Neuronal stem cell (in vitro differentiated cells): ENCODE results near the gene BCL2.

Experiments
- DNase-seq: peaks from one replicate; pipeline ENCODE4 v3.0.0-alpha.2; 2013; ENCODE audit warnings: low spot score
- H2AFZ ChIP-seq: one replicate; pipeline ENCODE4 v1.6.1; 2013; ENCODE audit warnings: mild to moderate bottlenecking, low read length, inconsistent platforms
- H2AK5ac ChIP-seq: 2 replicates; pipeline ENCODE4 v1.6.1; 2013; ENCODE audit warnings: low read depth, mild to moderate bottlenecking, inconsistent platforms, low read length, moderate library complexity, mixed read lengths
- H2BK120ac ChIP-seq: 2 replicates; pipeline ENCODE4 v1.6.1; 2013; ENCODE audit warnings: low read depth, mild to moderate bottlenecking, inconsistent platforms, low read length, moderate library complexity, mixed read lengths
- H2BK12ac ChIP-seq: one replicate; pipeline ENCODE4 v1.6.1; 2013; ENCODE audit warnings: low read length, inconsistent platforms
- H2BK15ac ChIP-seq: 2 replicates; pipeline ENCODE4 v1.6.1; 2013; ENCODE audit warnings: mild to moderate bottlenecking, low read length, inconsistent platforms, mixed read lengths
- H2BK5ac ChIP-seq: one replicate; pipeline ENCODE4 v1.6.1; 2013; ENCODE audit warnings: inconsistent platforms, mild to moderate bottlenecking, low read length, moderate library complexity
- H3K14ac ChIP-seq: one replicate; pipeline ENCODE4 v1.6.1; 2013; ENCODE audit warnings: low read length, inconsistent platforms
- H3K18ac ChIP-seq: 2 replicates; pipeline ENCODE4 v1.6.1; 2013; ENCODE audit warnings: low read length, inconsistent platforms
- H3K23ac ChIP-seq: 2 replicates; pipeline ENCODE4 v1.6.1; 2013; ENCODE audit warnings: low read depth, mild to moderate bottlenecking, mixed read lengths, low read length, inconsistent platforms; ENCODE audit not compliant: poor library complexity
- H3K27ac ChIP-seq: replicated peaks from 3 replicates; pipeline ENCODE4 v1.5.1; 2013; ENCODE audit warnings: low read length, inconsistent platforms
- H3K27me3 ChIP-seq, 3 experiments: 2 replicates each; pipeline ENCODE4 v1.6.1; 2013; ENCODE audit warnings: low read length in 3 of 3, mild to moderate bottlenecking in 2 of 3, inconsistent platforms in 1 of 3, low read depth in 1 of 3, mixed read lengths in 1 of 3, moderate library complexity in 1 of 3; ENCODE audit not compliant: control insufficient read depth in 3 of 3, insufficient read depth in 3 of 3
- H3K36me3 ChIP-seq, 2 donors: replicated peaks in 1 of 2; 2 replicates each; pipeline ENCODE4 v1.6.1; 2013; ENCODE audit warnings: low read length in 2 of 2; ENCODE audit not compliant: control insufficient read depth in 2 of 2, insufficient read depth in 2 of 2
- H3K4ac ChIP-seq: 2 replicates; pipeline ENCODE4 v1.6.1; 2013; ENCODE audit warnings: inconsistent platforms, mild to moderate bottlenecking, low read length, moderate library complexity
- H3K4me1 ChIP-seq, 2 donors: 1 replicate in 1 of 2; 2 replicates in 1 of 2; pipeline ENCODE4 v1.6.1; 2013; ENCODE audit warnings: low read length in 2 of 2, low read depth in 1 of 2; ENCODE audit not compliant: control insufficient read depth in 2 of 2, insufficient read depth in 1 of 2
- H3K4me2 ChIP-seq: one replicate; pipeline ENCODE4 v1.6.1; 2013; ENCODE audit warnings: mild to moderate bottlenecking, low read length, inconsistent platforms; ENCODE audit not compliant: insufficient read depth, poor library complexity, severe bottlenecking
- H3K4me3 ChIP-seq, 2 donors: 2 replicates each; pipeline ENCODE4 v1.5.1; 2013; ENCODE audit warnings: low read length in 2 of 2, mild to moderate bottlenecking in 2 of 2, inconsistent platforms in 1 of 2, moderate library complexity in 1 of 2
- H3K79me1 ChIP-seq: one replicate; pipeline ENCODE4 v1.6.1; 2013; ENCODE audit warnings: low read depth, mild to moderate bottlenecking, inconsistent platforms, low read length, moderate library complexity
- H3K9ac ChIP-seq: one replicate; pipeline ENCODE4 v1.6.1; 2013; ENCODE audit warnings: mild to moderate bottlenecking, low read depth, low read length, inconsistent platforms; ENCODE audit not compliant: poor library complexity
- H3K9me3 ChIP-seq, 2 donors: replicated peaks in 1 of 2; 2 replicates each; pipeline versions ENCODE3 to v1.6.1; 2013; ENCODE audit warnings: low read length in 2 of 2, mild to moderate bottlenecking in 2 of 2, inconsistent platforms in 1 of 2, low read depth in 1 of 2, mixed read lengths in 1 of 2, moderate library complexity in 1 of 2; ENCODE audit not compliant: control insufficient read depth in 2 of 2, insufficient read depth in 1 of 2
- H4K8ac ChIP-seq: one replicate; pipeline ENCODE4 v1.6.1; 2013; ENCODE audit warnings: low read depth, mild to moderate bottlenecking, inconsistent platforms, low read length, moderate library complexity
- H4K91ac ChIP-seq: one replicate; pipeline ENCODE4 v1.6.1; 2013; ENCODE audit warnings: low read length, low read depth, mild to moderate bottlenecking, inconsistent platforms; ENCODE audit not compliant: poor library complexity
- WGBS, 2 donors: extraction: QIAGEN DNeasy Blood & Tissue Kit; methylation state at CpG; one replicate each; pipeline ENCODE4 v1.1.7; 2013; ENCODE audit warnings: missing lambda C conversion rate in 2 of 2, mixed read lengths in 1 of 2; ENCODE audit not compliant: insufficient read length in 2 of 2, insufficient replicate concordance in 1 of 2; ENCODE audit errors: extremely low coverage in 2 of 2; 5-methylcytosine and 5-hydroxymethylcytosine counted together

Gene BCL2

GRCh38 chr18:63257453-63257852 is 62.1 kb downstream of the BCL2 start:
- no peak overlapping the region for H2BK120ac ChIP-seq
- no peak overlapping the region for H3K18ac ChIP-seq
- no peak overlapping the region for H4K8ac ChIP-seq
- no peak overlapping the region for H3K14ac ChIP-seq
- no peak overlapping the region for H2BK12ac ChIP-seq
- H2BK5ac ChIP-seq = no peak overlapping the region
- no peak overlapping the region for H2AFZ ChIP-seq
- H3K4me3 ChIP-seq = no peak overlapping the region
- H3K79me1 ChIP-seq = no peaks in the 10 kb centered on the region
- no CpG with 5 or more reads among the region's 5 CpGs for WGBS, 2 donors
- no peak overlapping the region for H3K23ac ChIP-seq
- H2AK5ac ChIP-seq = no peak overlapping the region
- no peaks in the 10 kb centered on the region for H3K27me3 ChIP-seq
- no peak overlapping the region for H3K4ac ChIP-seq
- no peak overlapping the region for H4K91ac ChIP-seq
- no peak overlapping the region for H2BK15ac ChIP-seq
- H3K27ac ChIP-seq = no peak overlapping the region
- peaks cover 0 to 7% of the 10 kb centered on the region in 2 donors for H3K4me1 ChIP-seq
- peaks cover 2 to 4% of the 10 kb centered on the region in 2 donors for H3K9me3 ChIP-seq
- DNase-seq = no peak
- H3K36me3 ChIP-seq = no peaks in the 10 kb centered on the region
- no peak overlapping the region for H3K4me2 ChIP-seq
- no peak overlapping the region for H3K9ac ChIP-seq

- Histone ChIP-seq H3K4me1 (peaks cover 0 to 6% of the 10 kb centered on the region in 2 donors), H4K8ac (no peak overlapping the region), H2AK5ac (no peak overlapping the region), H3K36me3 (no peaks in the 10 kb centered on the region), H3K23ac (no peak overlapping the region), H2BK15ac (no peak overlapping the region), H3K4ac (no peak overlapping the region), H3K18ac (no peak overlapping the region), H3K9ac (no peak overlapping the region), H3K14ac (no peak overlapping the region), H2BK5ac (no peak overlapping the region), H3K9me3 (peaks cover 0 to 2% of the 10 kb centered on the region in 2 donors), H3K79me1 (no peaks in the 10 kb centered on the region), H4K91ac (no peak overlapping the region), H2AFZ (no peak overlapping the region), H2BK120ac (no peak overlapping the region), H2BK12ac (no peak overlapping the region), H3K27ac (no peak overlapping the region), H3K4me3 (no peak overlapping the region), H3K27me3 (no peaks in the 10 kb centered on the region), H3K4me2 (no peak overlapping the region)
- no peak for DNase-seq
- no CpG with 5 or more reads among the region's 3 CpGs for WGBS, 2 donors
Measured at GRCh38 chr18:63255435-63255834, 64.1 kb downstream of the BCL2 start.

GRCh38 chr18:63254716-63255399 is 64.7 kb downstream of the BCL2 start:
- Histone ChIP-seq H2BK120ac (no peak overlapping the region), H3K9me3 (peaks cover 0 to 2% of the 10 kb centered on the region in 2 donors), H3K36me3 (no peaks in the 10 kb centered on the region), H2BK12ac (no peak overlapping the region), H3K4me2 (no peak overlapping the region), H2AFZ (no peak overlapping the region), H3K4ac (no peak overlapping the region), H3K27me3 (no peaks in the 10 kb centered on the region), H4K8ac (no peak overlapping the region), H3K23ac (no peak overlapping the region), H3K4me1 (peaks cover 0 to 4% of the 10 kb centered on the region in 2 donors), H2BK15ac (no peak overlapping the region), H3K14ac (no peak overlapping the region), H3K9ac (no peak overlapping the region), H3K4me3 (no peak overlapping the region), H3K27ac (no peak overlapping the region), H3K18ac (no peak overlapping the region), H2AK5ac (no peak overlapping the region), H4K91ac (no peak overlapping the region), H2BK5ac (no peak overlapping the region), H3K79me1 (no peaks in the 10 kb centered on the region)
- DNase-seq = no peak
- no CpG with 5 or more reads among the region's 4 CpGs for WGBS, 2 donors

- H3K14ac ChIP-seq = no peak overlapping the region
- H3K27me3 ChIP-seq = no peaks in the 10 kb centered on the region
- H3K4ac ChIP-seq = no peak overlapping the region
- no peak overlapping the region for H3K18ac ChIP-seq
- H2BK120ac ChIP-seq = no peak overlapping the region
- no peak overlapping the region for H4K8ac ChIP-seq
- no peak overlapping the region for H3K4me2 ChIP-seq
- no peak overlapping the region for H2BK15ac ChIP-seq
- no peak overlapping the region for H3K27ac ChIP-seq
- H3K9ac ChIP-seq = no peak overlapping the region
- no peak overlapping the region for H2BK12ac ChIP-seq
- DNase-seq = no peak
- H2AK5ac ChIP-seq = no peak overlapping the region
- no peaks in the 10 kb centered on the region for H3K36me3 ChIP-seq
- peaks cover 0 to 2% of the 10 kb centered on the region in 2 donors for H3K9me3 ChIP-seq
- no peak overlapping the region for H2AFZ ChIP-seq
- H2BK5ac ChIP-seq = no peak overlapping the region
- H3K4me3 ChIP-seq = no peak overlapping the region
- WGBS, 2 donors = no CpG with 5 or more reads among the region's 10 CpGs
- H3K4me1 ChIP-seq = no peaks in the 10 kb centered on the region
- H3K79me1 ChIP-seq = no peaks in the 10 kb centered on the region
- H3K23ac ChIP-seq = no peak overlapping the region
- H4K91ac ChIP-seq = no peak overlapping the region
Measured at GRCh38 chr18:63253428-63254372, 65.9 kb downstream of the BCL2 start.
